ENCODE measurements around the gene PTDSS2. TPM values are rescaled to one million over a fixed set of nuclear protein-coding genes. Genes with fewer than 3 reads are reported as not detected.

PTDSS2 gene
- total and polyA plus RNA-seq, 4 experiments from 2014 or later = 5.5 to 26.1 (median 14.8) TPM

DNA sequence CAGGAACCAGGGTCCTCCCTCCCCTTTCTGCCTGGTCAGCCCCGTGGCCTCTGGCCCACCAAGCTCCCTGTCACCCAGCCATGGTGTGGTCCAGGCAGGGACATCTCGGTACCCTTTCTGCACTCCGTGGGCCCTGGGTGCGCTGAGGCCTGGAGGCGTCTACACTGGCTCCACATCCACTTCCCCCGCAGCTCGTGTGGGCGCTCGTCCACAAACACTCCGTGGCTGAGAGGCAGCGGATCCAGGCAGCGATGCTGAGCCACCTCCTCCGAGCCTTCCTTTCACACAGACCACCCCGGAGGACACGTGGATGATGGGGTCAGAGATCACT lies 40.8 kb downstream of the PTDSS2 start:
- no peaks in the 10 kb centered on the region for H3K9me3 Mint-ChIP-seq
- POLR2A ChIA-PET (ENCODE audit: partially characterized antibody) = no interaction called here
- peaks cover 6 to 17% of the 10 kb centered on the region in 2 donors for H3K36me3 Mint-ChIP-seq
- intact Hi-C loops (cut with micrococcal nuclease) = no loop called here
- Histone ChIP-seq H3K36me3 (ENCODE audit: insufficient read depth, low read length) (peaks cover 3% of the 10 kb centered on the region), H3K4me1 (ENCODE audit: insufficient read depth, low read length) (no peaks in the 10 kb centered on the region), H3K4me3 (ENCODE audit: low read length in 2 of 2) (no peak overlapping the region), H3K9me3 (ENCODE audit: control insufficient read depth in 1 of 2, low read length in 2 of 2) (no peaks in the 10 kb centered on the region), H3K27me3 (ENCODE audit: insufficient read depth, low read length) (no peaks in the 10 kb centered on the region), H3K27ac (ENCODE audit: low read depth, low read length) (no peak overlapping the region)
- H3K27me3 Mint-ChIP-seq = no peaks in the 10 kb centered on the region
- no peak for DNase-seq
- H3K27ac Mint-ChIP-seq = no peak overlapping the region
- H3K4me1 Mint-ChIP-seq = peaks cover 0 to 1% (median 0%) of the 10 kb centered on the region in 4 donors
- CTCF ChIA-PET (ENCODE audit: partially characterized antibody) = interaction anchor here (1.0 kb wide), 1 partner anchor 37 kb away, joined by 3 read pairs; no protein-coding TSS in a partner anchor
- H3K4me3 Mint-ChIP-seq = no peak overlapping the region

DNA sequence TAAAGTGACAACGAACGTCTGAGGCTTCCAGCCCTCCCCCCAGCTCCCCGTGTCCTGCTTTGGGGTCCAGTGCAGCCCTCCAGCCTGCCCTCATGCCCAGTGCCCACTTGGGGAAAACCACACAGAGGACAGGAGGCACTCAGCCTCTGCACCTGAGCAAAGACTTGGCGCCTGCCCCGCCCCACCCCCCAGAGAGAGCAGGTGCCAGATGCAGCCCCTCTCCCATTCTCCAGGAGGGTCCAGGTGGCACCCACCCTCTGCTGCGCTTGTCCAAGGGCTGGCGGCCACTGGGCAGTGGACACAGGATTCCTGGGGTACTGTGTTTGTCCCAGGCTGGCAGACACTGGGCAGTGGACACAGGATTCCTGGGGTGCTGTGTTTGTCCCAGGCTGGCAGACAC lies 41.3 kb downstream of the PTDSS2 start:
- DNase-seq = peak in 1 of 5 donors; percentile 22
- no peak overlapping the region for H3K4me3 Mint-ChIP-seq
- intact Hi-C loops (cut with micrococcal nuclease) = no loop called here

DNA sequence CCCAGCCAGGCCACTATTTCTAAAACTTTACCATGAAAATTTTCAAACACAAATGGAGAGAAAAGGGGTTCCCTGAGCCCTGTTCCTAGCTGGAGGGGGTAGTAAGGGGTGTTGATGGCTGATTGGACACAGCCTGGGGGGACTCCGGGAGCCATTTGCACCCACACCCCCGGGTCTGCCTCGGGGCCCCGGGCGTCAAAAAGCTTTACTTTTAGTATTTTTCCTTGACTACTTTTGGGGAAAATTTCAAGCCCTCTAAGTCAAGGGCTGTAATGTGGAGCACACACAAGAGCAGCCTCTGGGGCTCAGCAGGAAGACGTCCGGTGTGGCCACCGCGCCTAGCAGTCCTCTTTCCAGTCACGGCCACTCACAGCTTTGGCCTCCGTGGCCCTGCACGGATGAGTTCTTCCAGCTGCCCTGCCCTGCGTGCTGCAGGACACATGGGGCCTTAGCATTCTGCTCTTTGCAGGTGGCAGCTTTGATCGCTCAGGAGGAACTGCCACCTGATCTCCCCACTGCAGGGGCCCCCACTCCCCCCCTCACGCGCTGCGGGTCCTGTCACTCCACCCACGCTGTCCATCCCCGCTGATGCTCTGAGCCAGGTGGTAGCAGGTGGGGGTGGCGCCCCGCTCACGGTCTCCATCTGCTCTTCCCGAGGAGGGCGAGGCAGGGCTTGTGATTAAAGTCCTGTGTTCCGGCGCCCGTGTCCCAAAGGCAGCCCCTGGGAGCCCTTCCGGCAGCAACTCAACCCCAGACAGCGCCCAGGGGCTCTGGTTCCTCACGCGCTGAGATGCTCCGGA lies 42.5 kb downstream of the PTDSS2 start:
- POLR2A ChIA-PET (ENCODE audit: partially characterized antibody) = interaction anchor here (1.4 to 1.7 kb wide), 2 partner anchors 10 to 14 kb away, joined by 4 to 6 read pairs; partner anchors contain the start of gene RNH1
- peak overlapping the region in 2 of 7 donors; percentile 47 to 58 for H3K27ac Mint-ChIP-seq
- H3K27me3 ChIP-seq (ENCODE audit: insufficient read depth, low read length) = no peaks in the 10 kb centered on the region
- H3K36me3 ChIP-seq (ENCODE audit: insufficient read depth, low read length) = peaks cover 15% of the 10 kb centered on the region
- H3K27me3 Mint-ChIP-seq = no peaks in the 10 kb centered on the region
- peaks cover 0 to 10% (median 4%) of the 10 kb centered on the region in 4 donors for H3K4me1 Mint-ChIP-seq
- CTCF ChIA-PET (ENCODE audit: partially characterized antibody) = interaction anchor here (1.0 kb wide), 1 partner anchor 11 kb away, joined by 3 read pairs; no protein-coding TSS in a partner anchor
- no peak overlapping the region for H3K4me3 Mint-ChIP-seq
- DNase-seq = peak in 1 of 5 donors; percentile 14
- intact Hi-C loops (cut with micrococcal nuclease) = no loop called here
- H3K9me3 Mint-ChIP-seq = no peaks in the 10 kb centered on the region
- no peak overlapping the region for H3K4me3 ChIP-seq (ENCODE audit: low read length in 2 of 2)
- peaks cover 19 to 34% of the 10 kb centered on the region in 2 donors for H3K36me3 Mint-ChIP-seq
- H3K4me1 ChIP-seq (ENCODE audit: insufficient read depth, low read length) = no peaks in the 10 kb centered on the region
- no peaks in the 10 kb centered on the region for H3K9me3 ChIP-seq (ENCODE audit: control insufficient read depth in 1 of 2, low read length in 2 of 2)
- no peak overlapping the region for H3K27ac ChIP-seq (ENCODE audit: low read depth, low read length)

More for the DNA sequence above, 41.3 kb downstream of the PTDSS2 start:
- no peaks in the 10 kb centered on the region for H3K27me3 ChIP-seq (ENCODE audit: insufficient read depth, low read length)
- Mint-ChIP-seq H3K36me3 (peaks cover 8 to 21% of the 10 kb centered on the region in 2 donors), H3K9me3 (no peaks in the 10 kb centered on the region), H3K4me1 (peaks cover 0 to 2% (median 0%) of the 10 kb centered on the region in 4 donors), H3K27ac (no peak overlapping the region), H3K27me3 (no peaks in the 10 kb centered on the region)
- H3K27ac ChIP-seq (ENCODE audit: low read depth, low read length) = no peak overlapping the region
- H3K4me1 ChIP-seq (ENCODE audit: insufficient read depth, low read length) = no peaks in the 10 kb centered on the region
- no peak overlapping the region for H3K4me3 ChIP-seq (ENCODE audit: low read length in 2 of 2)
- H3K9me3 ChIP-seq (ENCODE audit: control insufficient read depth in 1 of 2, low read length in 2 of 2) = no peaks in the 10 kb centered on the region
- ChIA-PET CTCF (ENCODE audit: partially characterized antibody) (interaction anchor here (1.0 kb wide), 1 partner anchor 37 kb away, joined by 3 read pairs; no protein-coding TSS in a partner anchor), POLR2A (ENCODE audit: partially characterized antibody) (no interaction called here)
- peaks cover 3% of the 10 kb centered on the region for H3K36me3 ChIP-seq (ENCODE audit: insufficient read depth, low read length)

DNA sequence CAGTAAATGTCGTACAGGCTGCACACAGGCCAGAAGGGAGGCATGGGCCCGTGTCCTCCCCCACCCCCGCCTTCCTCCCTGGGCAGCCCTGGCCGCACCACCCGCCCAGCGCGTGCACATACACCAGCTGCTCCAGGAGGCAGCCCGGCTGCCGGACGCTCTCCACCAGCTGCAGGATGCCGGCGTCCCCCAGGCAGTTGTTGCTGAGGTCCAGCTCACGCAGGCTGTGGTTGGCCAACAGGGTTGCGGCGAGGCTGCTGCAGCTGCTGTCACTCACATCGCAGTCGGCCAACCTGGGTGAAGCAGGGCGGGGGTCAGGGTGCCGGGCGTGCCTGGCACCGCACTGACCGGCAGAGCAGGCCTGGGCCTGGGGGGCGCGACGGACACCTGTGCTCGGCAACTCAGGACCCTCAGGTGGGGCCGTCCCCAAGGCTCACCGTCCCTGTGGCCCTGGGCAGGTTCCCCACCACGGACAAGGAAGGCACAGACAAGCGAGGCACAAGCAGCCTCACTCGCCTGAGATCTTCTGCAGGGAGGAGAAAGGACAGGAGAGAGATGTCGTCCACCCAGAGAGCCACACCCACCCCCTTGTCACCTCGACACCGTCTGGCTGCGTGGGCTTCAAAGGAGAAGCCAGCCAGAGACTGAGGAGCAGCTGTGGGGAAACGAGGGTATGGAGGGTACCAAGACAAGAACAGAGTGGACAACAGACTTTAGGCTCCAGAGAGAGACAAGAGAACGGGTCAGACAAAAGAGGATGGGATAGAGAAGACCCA lies 44.9 kb downstream of the PTDSS2 start:
- POLR2A ChIA-PET (ENCODE audit: partially characterized antibody) = no interaction called here
- no peaks in the 10 kb centered on the region for H3K27me3 Mint-ChIP-seq
- Histone ChIP-seq H3K27ac (ENCODE audit: low read depth, low read length) (no peak overlapping the region), H3K27me3 (ENCODE audit: insufficient read depth, low read length) (no peaks in the 10 kb centered on the region), H3K4me1 (ENCODE audit: insufficient read depth, low read length) (no peaks in the 10 kb centered on the region), H3K36me3 (ENCODE audit: insufficient read depth, low read length) (peaks cover 39% of the 10 kb centered on the region), H3K9me3 (ENCODE audit: control insufficient read depth in 1 of 2, low read length in 2 of 2) (no peaks in the 10 kb centered on the region), H3K4me3 (ENCODE audit: low read length in 2 of 2) (no peak overlapping the region)
- peak overlapping the region in 2 of 7 donors; percentile 60 to 68 for H3K27ac Mint-ChIP-seq
- H3K36me3 Mint-ChIP-seq = peaks cover 25 to 45% of the 10 kb centered on the region in 2 donors
- peak in 1 of 5 donors; percentile 36 for DNase-seq
- CTCF ChIA-PET (ENCODE audit: partially characterized antibody) = no interaction called here
- peaks cover 0 to 11% (median 5%) of the 10 kb centered on the region in 4 donors for H3K4me1 Mint-ChIP-seq
- H3K9me3 Mint-ChIP-seq = no peaks in the 10 kb centered on the region
- intact Hi-C loops (cut with micrococcal nuclease) = no loop called here
- no peak overlapping the region for H3K4me3 Mint-ChIP-seq

DNA sequence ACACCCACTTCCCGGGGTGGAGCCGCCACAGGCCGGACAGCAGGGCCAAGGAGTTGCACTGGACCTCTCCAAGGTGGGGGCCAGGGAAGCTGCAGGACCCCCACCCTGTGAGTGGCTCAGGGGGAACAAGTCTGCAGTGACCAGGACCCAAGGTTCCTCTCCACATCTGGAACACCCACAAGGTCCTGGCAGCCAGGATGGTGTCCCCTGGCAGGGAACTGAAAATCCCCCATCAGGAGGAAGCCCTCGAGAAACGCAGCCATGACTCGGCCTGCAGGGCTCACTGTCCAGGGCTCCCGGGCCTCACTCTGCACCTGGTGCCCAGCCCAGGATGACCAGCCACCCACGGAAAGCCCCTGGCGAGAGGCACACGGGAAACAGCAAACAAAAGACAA lies 45.5 kb downstream of the PTDSS2 start:
- POLR2A ChIA-PET (ENCODE audit: partially characterized antibody) = no interaction called here
- no peaks in the 10 kb centered on the region for H3K27me3 ChIP-seq (ENCODE audit: insufficient read depth, low read length)
- no peak overlapping the region for H3K27ac ChIP-seq (ENCODE audit: low read depth, low read length)
- Mint-ChIP-seq H3K27ac (peak overlapping the region in 3 of 7 donors; percentile 18 to 70 (median 47)), H3K4me3 (no peak overlapping the region), H3K9me3 (no peaks in the 10 kb centered on the region), H3K4me1 (peaks cover 0 to 11% (median 5%) of the 10 kb centered on the region in 4 donors), H3K27me3 (no peaks in the 10 kb centered on the region), H3K36me3 (peaks cover 27 to 46% of the 10 kb centered on the region in 2 donors)
- no peaks in the 10 kb centered on the region for H3K4me1 ChIP-seq (ENCODE audit: insufficient read depth, low read length)
- no peak for DNase-seq
- intact Hi-C loops (cut with micrococcal nuclease) = no loop called here
- H3K9me3 ChIP-seq (ENCODE audit: control insufficient read depth in 1 of 2, low read length in 2 of 2) = no peaks in the 10 kb centered on the region
- H3K4me3 ChIP-seq (ENCODE audit: low read length in 2 of 2) = no peak overlapping the region
- CTCF ChIA-PET (ENCODE audit: partially characterized antibody) = no interaction called here
- peaks cover 44% of the 10 kb centered on the region for H3K36me3 ChIP-seq (ENCODE audit: insufficient read depth, low read length)

DNA sequence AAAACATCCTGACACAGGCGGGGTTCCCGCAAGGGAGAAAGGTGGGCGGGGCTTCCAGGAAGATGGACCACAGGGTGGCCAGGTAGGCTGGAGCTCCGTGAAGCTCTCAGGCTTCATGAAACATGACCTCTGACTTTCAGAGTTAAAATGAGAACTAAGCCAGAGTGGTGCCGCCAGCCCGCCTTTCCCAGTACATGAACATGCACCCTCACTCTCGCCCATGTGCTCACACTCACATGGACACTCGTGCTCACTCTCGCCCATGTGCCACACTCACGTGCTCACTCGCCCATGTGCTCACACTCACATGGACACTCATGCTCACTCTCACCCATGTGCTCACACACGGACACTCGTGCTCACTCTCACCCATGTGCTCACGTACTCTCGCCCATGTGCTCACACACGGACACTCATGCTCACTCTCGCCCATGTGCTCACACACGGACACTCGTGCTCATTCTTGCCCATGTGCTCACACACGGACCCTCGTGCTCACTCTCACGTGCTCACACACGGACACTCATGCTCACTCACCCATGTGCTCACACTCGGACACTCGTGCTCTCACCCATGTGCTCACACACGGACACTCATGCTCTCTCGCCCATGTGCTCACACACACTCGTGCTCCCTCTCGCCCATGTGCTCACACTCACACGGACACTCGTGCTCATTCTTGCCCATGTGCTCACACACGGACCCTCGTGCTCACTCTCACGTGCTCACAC lies 46.9 kb downstream of the PTDSS2 start:
- no peak for DNase-seq
- no peak overlapping the region for H3K4me3 ChIP-seq (ENCODE audit: low read length in 2 of 2)
- H3K4me3 Mint-ChIP-seq = peak overlapping the region in 1 of 8 donors; percentile 60
- H3K27ac ChIP-seq (ENCODE audit: low read depth, low read length) = no peak overlapping the region
- H3K4me1 ChIP-seq (ENCODE audit: insufficient read depth, low read length) = no peaks in the 10 kb centered on the region
- H3K36me3 Mint-ChIP-seq = peaks cover 30 to 50% of the 10 kb centered on the region in 2 donors
- intact Hi-C loops (cut with micrococcal nuclease) = no loop called here
- ChIA-PET POLR2A (ENCODE audit: partially characterized antibody) (no interaction called here), CTCF (ENCODE audit: partially characterized antibody) (interaction anchor here (0.8 to 1.6 kb wide), 2 partner anchors 22 to 37 kb away, joined by 3 to 5 read pairs; no protein-coding TSS in a partner anchor)
- peaks cover 0 to 12% (median 5%) of the 10 kb centered on the region in 4 donors for H3K4me1 Mint-ChIP-seq
- H3K9me3 ChIP-seq (ENCODE audit: control insufficient read depth in 1 of 2, low read length in 2 of 2) = no peaks in the 10 kb centered on the region
- no peaks in the 10 kb centered on the region for H3K27me3 Mint-ChIP-seq
- peaks cover 59% of the 10 kb centered on the region for H3K36me3 ChIP-seq (ENCODE audit: insufficient read depth, low read length)
- H3K27me3 ChIP-seq (ENCODE audit: insufficient read depth, low read length) = no peaks in the 10 kb centered on the region
- no peaks in the 10 kb centered on the region for H3K9me3 Mint-ChIP-seq
- peak overlapping the region in 4 of 7 donors; percentile 19 to 81 (median 48) for H3K27ac Mint-ChIP-seq

All from CD4-positive, alpha-beta memory T cell (primary cell).